OCI-LY3 (cell line): ENCODE results near the gene C14orf119.

ENCODE experiments used
- H2AFZ ChIP-seq: fragments of 200-600, 300-600 bp; shearing (Covaris generic); 2 replicates; pipeline ENCODE4 v1.6.0; 2014; ENCODE audit warnings: antibody characterized with exemption, low read depth, low read length
- H3K27ac ChIP-seq: fragments of 200-600, 300-600 bp; sonication (generic); 2 replicates; pipeline ENCODE4 v1.5.1; 2014; ENCODE audit warnings: mild to moderate bottlenecking, low read length, moderate library complexity, mixed read lengths
- H3K27me3 ChIP-seq: fragments of 200-600, 300-600 bp; sonication (generic); 2 replicates; pipeline ENCODE4 v1.6.1; 2014; ENCODE audit warnings: low read depth, low read length, mixed read lengths
- H3K36me3 ChIP-seq: fragments of 200-600, 300-600 bp; sonication (generic); replicated peaks from 2 replicates; pipeline ENCODE3; 2014; ENCODE audit warnings: low read depth, low read length, mixed read lengths
- H3K4me1 ChIP-seq: fragments of 300-600, 200-600 bp; sonication (generic); 2 replicates; pipeline ENCODE4 v1.6.1; 2014; ENCODE audit warnings: low read length, mixed read lengths
- H3K4me2 ChIP-seq: fragments of 200-600, 300-600 bp; sonication (generic); 2 replicates; pipeline ENCODE4 v1.6.1; 2014; ENCODE audit warnings: low read length, mixed read lengths
- H3K4me3 ChIP-seq: fragments of 300-600, 200-600 bp; sonication (generic); 2 replicates; pipeline ENCODE4 v1.5.1; 2014; ENCODE audit warnings: antibody characterized with exemption, mild to moderate bottlenecking, low read length, moderate library complexity
- H3K79me2 ChIP-seq: fragments of 300-600, 200-600 bp; shearing (Covaris generic); 2 replicates; pipeline ENCODE4 v1.6.1; 2014; ENCODE audit warnings: mild to moderate bottlenecking, low read length, mixed read lengths
- H3K9ac ChIP-seq: fragments of 300-600, 200-600 bp; shearing (Covaris generic); 2 replicates; pipeline ENCODE4 v1.6.0; 2014; ENCODE audit warnings: mild to moderate bottlenecking, low read length, moderate library complexity
- H3K9me3 ChIP-seq: fragments of 200-600, 300-600 bp; shearing (Covaris generic); 2 replicates; pipeline ENCODE4 v1.6.1; 2014; ENCODE audit warnings: low read length, mixed read lengths; ENCODE audit not compliant: insufficient read depth
- H4K20me1 ChIP-seq: fragments of 200-600, 300-600 bp; sonication (generic); 2 replicates; pipeline ENCODE4 v1.6.1; 2016; ENCODE audit warnings: low read length, mixed read lengths; ENCODE audit not compliant: insufficient read depth
- EZH2phosphoT487 ChIP-seq: fragments of 200-600 bp; shearing (Covaris generic); IDR thresholded peaks from 2 replicates; pipeline ENCODE4 v1.6.1; 2018; ENCODE audit warnings: antibody characterized with exemption, mixed run types, low read depth
- TF ChIP-seq, protein P1 (sequence below): fragments of 200-600, 300-600 bp; sonication (generic); IDR thresholded peaks from 2 replicates; pipeline ENCODE4 v1.5.1; 2014; ENCODE audit warnings: antibody characterized with exemption, low read length, low read depth

The C14orf119 gene

DNA sequence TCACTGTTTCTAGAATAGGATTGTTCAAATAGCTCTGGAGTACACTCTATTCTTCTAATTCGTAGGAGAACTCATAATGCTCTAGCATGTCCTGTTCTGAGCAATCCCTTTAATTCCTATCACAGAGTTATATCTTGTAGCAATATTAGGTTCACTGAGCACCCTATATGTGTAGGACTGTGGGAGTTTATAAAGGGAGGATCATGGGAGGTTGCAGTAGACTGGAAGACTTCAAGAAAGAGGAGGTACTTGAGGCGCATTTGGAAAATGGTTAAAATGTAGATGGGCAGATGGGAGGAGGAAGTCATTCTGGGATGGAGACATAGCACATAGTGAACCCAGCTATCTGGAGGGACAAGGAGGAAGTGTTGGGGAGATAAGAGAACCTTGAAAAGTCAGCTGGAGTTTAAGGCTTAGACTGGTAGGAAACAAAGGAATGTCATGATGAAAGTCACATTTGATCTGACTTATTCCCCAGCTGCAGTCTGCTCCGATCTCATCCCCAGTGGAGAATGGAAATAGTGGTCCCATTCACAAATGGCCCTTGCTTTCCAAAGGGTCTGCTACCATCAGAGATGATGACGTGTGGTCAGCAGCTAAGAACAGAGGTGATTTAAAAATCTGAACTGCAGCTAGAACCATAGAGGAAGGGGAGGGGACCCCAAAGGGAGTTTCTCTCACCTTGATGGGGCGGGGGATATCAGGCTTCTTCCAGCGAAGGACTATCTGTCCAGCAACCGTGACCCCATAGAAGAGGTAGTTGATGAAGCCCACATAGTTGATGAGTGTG, 33.9 kb downstream of the C14orf119 start:
- H3K36me3 ChIP-seq: no peaks in the 10 kb centered on the region
- no peak overlapping the region for H3K4me3 ChIP-seq
- H2AFZ ChIP-seq: no peak overlapping the region
- no peaks in the 10 kb centered on the region for H3K79me2 ChIP-seq
- peak overlapping the region; percentile 41; the same call in 1 of the 2 replicates for H3K4me2 ChIP-seq
- no peaks in the 10 kb centered on the region for H3K27me3 ChIP-seq
- H3K4me1 ChIP-seq: peaks cover 18% of the 10 kb centered on the region
- TF ChIP-seq EZH2phosphoT487: no peak
- TF ChIP-seq, protein P1, sequence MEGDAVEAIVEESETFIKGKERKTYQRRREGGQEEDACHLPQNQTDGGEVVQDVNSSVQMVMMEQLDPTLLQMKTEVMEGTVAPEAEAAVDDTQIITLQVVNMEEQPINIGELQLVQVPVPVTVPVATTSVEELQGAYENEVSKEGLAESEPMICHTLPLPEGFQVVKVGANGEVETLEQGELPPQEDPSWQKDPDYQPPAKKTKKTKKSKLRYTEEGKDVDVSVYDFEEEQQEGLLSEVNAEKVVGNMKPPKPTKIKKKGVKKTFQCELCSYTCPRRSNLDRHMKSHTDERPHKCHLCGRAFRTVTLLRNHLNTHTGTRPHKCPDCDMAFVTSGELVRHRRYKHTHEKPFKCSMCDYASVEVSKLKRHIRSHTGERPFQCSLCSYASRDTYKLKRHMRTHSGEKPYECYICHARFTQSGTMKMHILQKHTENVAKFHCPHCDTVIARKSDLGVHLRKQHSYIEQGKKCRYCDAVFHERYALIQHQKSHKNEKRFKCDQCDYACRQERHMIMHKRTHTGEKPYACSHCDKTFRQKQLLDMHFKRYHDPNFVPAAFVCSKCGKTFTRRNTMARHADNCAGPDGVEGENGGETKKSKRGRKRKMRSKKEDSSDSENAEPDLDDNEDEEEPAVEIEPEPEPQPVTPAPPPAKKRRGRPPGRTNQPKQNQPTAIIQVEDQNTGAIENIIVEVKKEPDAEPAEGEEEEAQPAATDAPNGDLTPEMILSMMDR: no peak
- no peaks in the 10 kb centered on the region for H3K9me3 ChIP-seq
- H3K27ac ChIP-seq: no peak overlapping the region
- no peaks in the 10 kb centered on the region for H4K20me1 ChIP-seq
- H3K9ac ChIP-seq: no peak overlapping the region

DNA sequence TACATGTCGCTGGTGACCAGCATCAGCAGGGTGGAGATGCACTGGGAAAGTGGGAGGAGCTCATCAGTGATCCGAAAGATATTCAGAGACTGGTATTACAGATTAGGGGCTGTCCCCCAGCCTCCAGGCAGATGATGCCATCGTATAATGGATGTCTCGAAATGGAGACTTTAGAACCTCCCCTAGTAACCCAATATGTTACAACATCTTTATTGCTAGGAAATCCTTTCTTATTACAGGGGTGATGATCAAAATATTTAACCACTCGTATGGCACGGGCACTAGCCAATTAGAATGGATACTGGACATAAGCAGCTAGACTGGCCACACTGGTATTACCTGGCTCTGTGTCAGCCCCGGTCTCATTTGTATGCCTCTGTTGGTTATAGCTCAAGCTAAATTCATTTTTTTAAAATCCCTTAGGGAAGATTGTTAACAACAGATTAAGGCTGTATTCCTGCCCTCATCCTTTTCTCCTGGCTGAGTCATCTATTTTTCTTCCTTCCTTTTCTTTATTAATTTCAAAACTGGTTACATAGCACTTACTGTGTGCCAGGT, 34.5 kb downstream of the C14orf119 start:
- Histone ChIP-seq H4K20me1 (no peaks in the 10 kb centered on the region), H3K4me2 (peak overlapping the region; percentile 41), H3K9ac (no peak overlapping the region), H3K9me3 (no peaks in the 10 kb centered on the region), H3K4me1 (peaks cover 18% of the 10 kb centered on the region), H3K27me3 (no peaks in the 10 kb centered on the region), H3K36me3 (no peaks in the 10 kb centered on the region), H3K79me2 (no peaks in the 10 kb centered on the region), H3K4me3 (peak overlapping the region; percentile 28; the same call in 1 of the 2 replicates), H2AFZ (no peak overlapping the region), H3K27ac (no peak overlapping the region)
- no peak for TF ChIP-seq EZH2phosphoT487
- TF ChIP-seq, protein P1: no peak

DNA sequence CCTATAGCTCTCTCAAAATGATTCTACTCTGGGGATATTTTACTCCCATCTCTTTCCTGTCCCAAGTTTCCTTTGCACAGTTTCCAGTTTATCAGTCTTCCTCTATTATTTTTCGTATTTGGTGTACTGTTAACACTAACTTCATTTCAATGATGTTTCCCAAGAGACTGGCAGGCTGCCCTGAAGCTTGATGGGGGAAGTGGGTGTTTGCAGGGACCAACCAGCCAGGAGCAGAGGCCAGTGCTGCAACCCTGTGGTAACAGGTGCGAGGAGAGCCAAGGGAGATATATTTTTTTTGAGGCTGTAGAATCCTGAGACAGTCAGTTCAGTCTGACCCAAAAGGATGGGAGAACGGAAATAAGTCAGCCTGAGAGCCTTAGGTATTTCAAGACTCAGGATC, 35.6 kb downstream of the C14orf119 start:
- H3K9ac ChIP-seq: no peak overlapping the region
- no peaks in the 10 kb centered on the region for H3K36me3 ChIP-seq
- no peak overlapping the region for H2AFZ ChIP-seq
- H3K4me1 ChIP-seq: peaks cover 18% of the 10 kb centered on the region
- TF ChIP-seq, protein P1: no peak
- no peak for TF ChIP-seq EZH2phosphoT487
- no peaks in the 10 kb centered on the region for H3K27me3 ChIP-seq
- no peaks in the 10 kb centered on the region for H3K79me2 ChIP-seq
- H4K20me1 ChIP-seq: no peaks in the 10 kb centered on the region
- H3K27ac ChIP-seq: no peak overlapping the region
- no peak overlapping the region for H3K4me2 ChIP-seq
- no peak overlapping the region for H3K4me3 ChIP-seq
- no peaks in the 10 kb centered on the region for H3K9me3 ChIP-seq

DNA sequence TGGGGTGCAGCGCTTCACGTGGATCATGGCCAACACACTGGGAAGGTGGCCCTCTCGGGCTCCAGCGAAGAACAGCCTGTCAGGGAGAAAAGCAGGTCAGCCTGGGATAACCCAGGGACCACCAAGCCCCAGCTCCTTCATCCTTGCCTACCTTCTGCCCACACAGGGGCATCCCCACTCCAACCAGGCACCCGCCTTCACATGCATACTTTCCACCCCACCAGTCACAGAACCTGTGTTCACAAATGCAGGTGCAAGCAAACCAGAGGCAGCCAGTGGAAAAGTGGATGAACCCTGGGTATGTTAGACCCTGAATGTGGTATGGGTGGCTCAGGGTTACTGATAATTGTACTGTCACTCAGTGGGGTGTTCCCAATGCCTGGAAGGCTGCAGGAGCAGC, 36.2 kb downstream of the C14orf119 start:
- Histone ChIP-seq H3K36me3 (no peaks in the 10 kb centered on the region), H3K27me3 (no peaks in the 10 kb centered on the region), H3K4me1 (peaks cover 18% of the 10 kb centered on the region), H3K79me2 (no peaks in the 10 kb centered on the region), H3K27ac (no peak overlapping the region), H2AFZ (no peak overlapping the region), H3K4me3 (no peak overlapping the region), H3K9ac (no peak overlapping the region), H4K20me1 (no peaks in the 10 kb centered on the region), H3K4me2 (no peak overlapping the region), H3K9me3 (no peaks in the 10 kb centered on the region)
- no peak for TF ChIP-seq EZH2phosphoT487
- TF ChIP-seq, protein P1: no peak
